Cardiac fibroblast (primary cell): Measurements from ENCODE around the gene SIVA1.

Experiments used
- DNase-seq, 2 donors: peaks; one replicate each; pipeline versions ENCODE4 v3.0.0 to v3.0.0-alpha.2; 2010; ENCODE audit warnings: low read depth in 2 of 2
- H3K4me3 ChIP-seq, 2 donors: replicated peaks in 1 of 2; 1 replicate in 1 of 2; 2 replicates in 1 of 2; pipeline ENCODE4 v1.5.1; 2011; ENCODE audit warnings: low read depth in 2 of 2, low read length in 2 of 2, mild to moderate bottlenecking in 2 of 2, moderate library complexity in 1 of 2
- TF ChIP-seq, protein P1 (sequence below): IDR thresholded peaks from one replicate; pipeline ENCODE4 v1.5.1; 2011; ENCODE audit warnings: low read depth, mild to moderate bottlenecking, low read length, inconsistent platforms

SIVA1 gene

DNA sequence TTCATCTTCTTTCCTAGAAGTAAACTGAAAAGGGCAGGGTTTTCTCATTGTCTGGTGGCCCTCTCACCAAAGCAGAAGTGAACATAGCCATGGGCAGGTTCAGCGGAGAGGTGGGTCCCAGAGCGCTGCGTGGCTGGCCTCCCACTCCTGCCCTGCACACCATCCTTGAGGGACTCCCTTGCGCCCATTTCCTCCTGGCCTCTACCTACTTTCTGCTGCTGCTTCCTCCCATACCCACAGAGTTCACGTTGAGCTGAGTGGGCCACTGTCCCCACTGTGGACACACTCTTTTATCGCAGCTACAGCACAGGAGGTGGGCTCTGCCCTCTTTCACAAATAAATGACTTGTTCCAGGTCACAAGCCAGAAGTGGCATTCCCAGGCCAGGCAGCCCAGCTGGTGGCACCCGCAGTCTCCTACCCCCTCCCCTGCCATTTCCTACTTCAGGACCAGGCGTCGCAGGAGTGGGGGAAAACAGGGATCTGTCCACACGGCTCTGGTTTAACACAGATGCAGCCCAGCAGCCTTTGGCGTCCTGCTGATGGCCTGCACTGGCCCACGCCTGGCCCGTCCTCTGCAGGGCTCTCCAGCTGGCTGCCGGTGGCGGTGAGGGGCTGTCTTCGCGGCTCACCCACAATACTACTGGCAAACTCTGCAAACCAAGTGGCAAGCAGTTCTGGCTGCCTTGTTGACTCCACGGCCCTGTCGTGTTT, 4.9 kb downstream of the SIVA1 start:
- no peak for DNase-seq
- TF ChIP-seq, protein P1, sequence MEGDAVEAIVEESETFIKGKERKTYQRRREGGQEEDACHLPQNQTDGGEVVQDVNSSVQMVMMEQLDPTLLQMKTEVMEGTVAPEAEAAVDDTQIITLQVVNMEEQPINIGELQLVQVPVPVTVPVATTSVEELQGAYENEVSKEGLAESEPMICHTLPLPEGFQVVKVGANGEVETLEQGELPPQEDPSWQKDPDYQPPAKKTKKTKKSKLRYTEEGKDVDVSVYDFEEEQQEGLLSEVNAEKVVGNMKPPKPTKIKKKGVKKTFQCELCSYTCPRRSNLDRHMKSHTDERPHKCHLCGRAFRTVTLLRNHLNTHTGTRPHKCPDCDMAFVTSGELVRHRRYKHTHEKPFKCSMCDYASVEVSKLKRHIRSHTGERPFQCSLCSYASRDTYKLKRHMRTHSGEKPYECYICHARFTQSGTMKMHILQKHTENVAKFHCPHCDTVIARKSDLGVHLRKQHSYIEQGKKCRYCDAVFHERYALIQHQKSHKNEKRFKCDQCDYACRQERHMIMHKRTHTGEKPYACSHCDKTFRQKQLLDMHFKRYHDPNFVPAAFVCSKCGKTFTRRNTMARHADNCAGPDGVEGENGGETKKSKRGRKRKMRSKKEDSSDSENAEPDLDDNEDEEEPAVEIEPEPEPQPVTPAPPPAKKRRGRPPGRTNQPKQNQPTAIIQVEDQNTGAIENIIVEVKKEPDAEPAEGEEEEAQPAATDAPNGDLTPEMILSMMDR = no peak
- no peak overlapping the region for H3K4me3 ChIP-seq

DNA sequence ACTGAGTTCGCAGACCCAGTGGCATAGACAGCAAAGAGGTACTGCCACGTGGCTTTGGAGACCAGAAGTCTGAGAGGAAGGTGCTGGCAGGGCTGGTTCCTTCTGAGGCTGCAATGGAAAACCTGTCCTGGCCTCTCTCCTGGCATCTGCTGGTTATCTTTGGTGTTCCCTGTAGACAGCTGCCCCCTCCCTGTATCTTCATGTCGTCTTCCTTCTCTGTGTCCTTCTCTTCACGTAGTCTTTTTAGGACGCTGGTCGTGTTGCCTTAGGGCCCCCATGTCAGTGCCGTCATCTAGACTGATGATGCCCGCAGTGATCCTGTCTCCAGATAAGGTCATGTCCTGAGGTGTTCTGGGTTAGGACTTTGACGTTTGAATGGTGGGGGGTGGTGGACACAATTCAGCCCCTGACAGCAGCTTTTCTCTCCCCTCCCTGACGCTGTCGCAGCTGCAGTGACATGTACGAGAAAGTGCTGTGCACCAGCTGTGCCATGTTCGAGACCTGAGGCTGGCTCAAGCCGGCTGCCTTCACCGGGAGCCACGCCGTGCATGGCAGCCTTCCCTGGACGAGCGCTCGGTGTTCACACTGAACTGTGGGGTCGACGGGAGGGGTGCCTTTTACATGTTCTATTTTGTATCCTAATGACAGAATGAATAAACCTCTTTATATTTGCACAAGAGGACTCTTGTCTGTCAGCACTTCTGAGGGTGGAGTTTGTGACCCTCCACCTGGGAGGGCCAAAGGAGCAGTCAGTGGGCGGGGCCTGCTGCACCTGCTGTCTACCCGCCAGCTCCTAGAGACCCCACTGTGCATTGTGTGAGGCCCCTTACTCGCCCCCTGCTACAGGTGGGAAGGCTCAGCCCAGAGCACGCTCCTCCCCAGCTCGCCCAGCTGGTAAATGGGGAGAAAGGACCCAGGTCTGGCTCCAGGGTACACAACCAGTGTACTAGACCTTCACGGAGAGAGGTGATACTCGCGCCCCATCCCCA, 6.3 kb downstream of the SIVA1 start:
- TF ChIP-seq, protein P1 = no peak
- no peak overlapping the region for H3K4me3 ChIP-seq
- no peak for DNase-seq

DNA sequence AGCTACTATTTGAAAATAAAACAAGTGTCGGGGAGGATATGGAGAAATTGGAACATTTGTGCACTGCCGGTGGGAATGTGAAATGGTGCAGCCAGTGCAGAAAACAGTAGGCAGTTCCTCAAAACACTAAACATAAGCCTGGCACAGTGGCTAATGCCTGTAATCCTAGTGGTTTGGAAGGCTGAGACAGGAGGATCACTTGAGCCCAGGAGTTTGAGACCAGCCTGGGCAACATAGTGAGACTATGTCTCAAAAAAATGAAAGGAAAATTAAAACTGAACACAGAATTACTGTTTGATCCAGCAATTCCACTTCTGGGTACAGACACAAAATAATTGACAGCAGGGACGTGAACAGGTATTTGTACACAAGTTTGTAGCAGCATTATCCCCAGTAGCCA, 12.6 kb downstream of the SIVA1 start:
- TF ChIP-seq, protein P1 = no peak
- DNase-seq = no peak
- H3K4me3 ChIP-seq = no peak overlapping the region

GRCh38 chr14:104766256-104766862, 13.4 kb downstream of the SIVA1 start:
- H3K4me3 ChIP-seq = no peak overlapping the region
- TF ChIP-seq, protein P1 = no peak
- no peak for DNase-seq

GRCh38 chr14:104766863-104767633, 14.1 kb downstream of the SIVA1 start:
- DNase-seq = no peak
- no peak overlapping the region for H3K4me3 ChIP-seq
- TF ChIP-seq, protein P1 = no peak

- DNase-seq = no peak
- TF ChIP-seq, protein P1 = no peak
- H3K4me3 ChIP-seq = no peak overlapping the region
These were observed 14.6 kb downstream of the SIVA1 start for GRCh38 chr14:104767634-104767918.
